ENCODE measurements around the gene EXTL2.

The EXTL2 gene

DNA sequence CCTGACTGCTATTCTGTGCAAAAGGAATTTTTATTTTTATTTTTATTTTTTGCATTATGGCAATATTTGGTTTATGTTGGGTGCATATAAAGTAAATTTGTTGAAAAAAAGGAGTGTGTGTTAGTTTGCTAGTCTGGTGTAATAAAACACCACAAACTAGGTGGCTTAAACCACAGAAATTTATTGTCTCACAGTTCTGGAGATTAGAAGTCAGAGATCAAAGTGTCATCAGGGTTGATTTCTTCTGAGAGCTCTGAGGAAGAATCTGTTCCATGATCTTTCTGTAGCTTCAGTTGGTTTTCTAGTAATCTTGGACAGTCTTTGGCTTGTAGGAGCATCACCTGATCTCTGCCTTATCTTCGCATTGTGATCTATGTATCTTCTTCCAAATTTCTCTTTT is 7.7 kb upstream of the EXTL2 start:
- TF ChIP-seq, protein P1, sequence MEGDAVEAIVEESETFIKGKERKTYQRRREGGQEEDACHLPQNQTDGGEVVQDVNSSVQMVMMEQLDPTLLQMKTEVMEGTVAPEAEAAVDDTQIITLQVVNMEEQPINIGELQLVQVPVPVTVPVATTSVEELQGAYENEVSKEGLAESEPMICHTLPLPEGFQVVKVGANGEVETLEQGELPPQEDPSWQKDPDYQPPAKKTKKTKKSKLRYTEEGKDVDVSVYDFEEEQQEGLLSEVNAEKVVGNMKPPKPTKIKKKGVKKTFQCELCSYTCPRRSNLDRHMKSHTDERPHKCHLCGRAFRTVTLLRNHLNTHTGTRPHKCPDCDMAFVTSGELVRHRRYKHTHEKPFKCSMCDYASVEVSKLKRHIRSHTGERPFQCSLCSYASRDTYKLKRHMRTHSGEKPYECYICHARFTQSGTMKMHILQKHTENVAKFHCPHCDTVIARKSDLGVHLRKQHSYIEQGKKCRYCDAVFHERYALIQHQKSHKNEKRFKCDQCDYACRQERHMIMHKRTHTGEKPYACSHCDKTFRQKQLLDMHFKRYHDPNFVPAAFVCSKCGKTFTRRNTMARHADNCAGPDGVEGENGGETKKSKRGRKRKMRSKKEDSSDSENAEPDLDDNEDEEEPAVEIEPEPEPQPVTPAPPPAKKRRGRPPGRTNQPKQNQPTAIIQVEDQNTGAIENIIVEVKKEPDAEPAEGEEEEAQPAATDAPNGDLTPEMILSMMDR (conservative IDR thresholded peaks at IDR 0.05; ENCODE audit: low read depth, low read length): no peak
- Histone ChIP-seq H3K79me2 (ENCODE audit: insufficient read depth, low read depth) (peaks cover 11% of the 10 kb centered on the region; the same call in 1 of the 2 replicates), H3K27ac (no peak overlapping the region), H3K4me2 (no peak overlapping the region), H3K27me3 (ENCODE audit: insufficient read depth, low read depth) (no peaks in the 10 kb centered on the region), H3K36me3 (ENCODE audit: insufficient read depth) (no peaks in the 10 kb centered on the region), H3K4me1 (ENCODE audit: low read depth, poor library complexity, severe bottlenecking) (peaks cover 12% of the 10 kb centered on the region), H4K20me1 (ENCODE audit: insufficient read depth) (no peaks in the 10 kb centered on the region), H2AFZ (ENCODE audit: low read depth) (no peak overlapping the region), H3K9ac (no peak overlapping the region), H3K4me3 (IDR thresholded peaks at IDR 0.05; ENCODE audit: insufficient read depth, low read depth, low read length) (no peak overlapping the region)

DNA sequence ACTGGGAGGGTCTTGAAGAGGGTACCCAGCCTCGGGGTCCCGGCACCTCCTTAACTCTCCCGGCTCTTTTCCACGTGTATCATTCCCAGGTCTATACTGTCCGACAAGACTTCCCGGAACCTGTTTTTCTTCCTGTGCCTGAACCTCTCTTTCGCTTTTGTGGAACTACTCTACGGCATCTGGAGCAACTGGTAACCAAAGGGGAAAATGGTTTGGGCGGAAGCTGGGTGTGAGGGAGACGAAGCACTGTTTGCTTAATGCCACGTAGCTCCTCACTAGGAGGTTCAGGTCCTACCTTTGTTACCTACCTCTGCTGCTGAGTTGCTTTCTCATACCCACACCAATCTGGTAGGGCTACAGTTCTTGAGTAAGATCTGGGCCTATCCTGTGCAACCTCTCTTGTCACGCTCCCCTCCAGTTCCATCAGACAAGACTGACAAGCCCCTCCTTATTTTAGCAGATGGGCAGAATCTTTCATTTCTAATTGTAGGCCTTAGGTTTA is 1.9 kb upstream of the EXTL2 start:
- TF ChIP-seq, protein P1 (conservative IDR thresholded peaks at IDR 0.05; ENCODE audit: low read depth, low read length): no peak
- Histone ChIP-seq H3K79me2 (ENCODE audit: insufficient read depth, low read depth) (peaks cover 19% of the 10 kb centered on the region; the same call in 1 of the 2 replicates), H3K27ac (peak overlapping the region; percentile 81), H3K27me3 (ENCODE audit: insufficient read depth, low read depth) (no peaks in the 10 kb centered on the region), H3K9ac (peak overlapping the region; percentile 84), H4K20me1 (ENCODE audit: insufficient read depth) (no peaks in the 10 kb centered on the region), H3K4me3 (IDR thresholded peaks at IDR 0.05; ENCODE audit: insufficient read depth, low read depth, low read length) (peak overlapping the region; percentile 44), H3K4me1 (ENCODE audit: low read depth, poor library complexity, severe bottlenecking) (peaks cover 31% of the 10 kb centered on the region), H2AFZ (ENCODE audit: low read depth) (peak overlapping the region; percentile 98), H3K4me2 (peak overlapping the region; percentile 59), H3K36me3 (ENCODE audit: insufficient read depth) (no peaks in the 10 kb centered on the region)

DNA sequence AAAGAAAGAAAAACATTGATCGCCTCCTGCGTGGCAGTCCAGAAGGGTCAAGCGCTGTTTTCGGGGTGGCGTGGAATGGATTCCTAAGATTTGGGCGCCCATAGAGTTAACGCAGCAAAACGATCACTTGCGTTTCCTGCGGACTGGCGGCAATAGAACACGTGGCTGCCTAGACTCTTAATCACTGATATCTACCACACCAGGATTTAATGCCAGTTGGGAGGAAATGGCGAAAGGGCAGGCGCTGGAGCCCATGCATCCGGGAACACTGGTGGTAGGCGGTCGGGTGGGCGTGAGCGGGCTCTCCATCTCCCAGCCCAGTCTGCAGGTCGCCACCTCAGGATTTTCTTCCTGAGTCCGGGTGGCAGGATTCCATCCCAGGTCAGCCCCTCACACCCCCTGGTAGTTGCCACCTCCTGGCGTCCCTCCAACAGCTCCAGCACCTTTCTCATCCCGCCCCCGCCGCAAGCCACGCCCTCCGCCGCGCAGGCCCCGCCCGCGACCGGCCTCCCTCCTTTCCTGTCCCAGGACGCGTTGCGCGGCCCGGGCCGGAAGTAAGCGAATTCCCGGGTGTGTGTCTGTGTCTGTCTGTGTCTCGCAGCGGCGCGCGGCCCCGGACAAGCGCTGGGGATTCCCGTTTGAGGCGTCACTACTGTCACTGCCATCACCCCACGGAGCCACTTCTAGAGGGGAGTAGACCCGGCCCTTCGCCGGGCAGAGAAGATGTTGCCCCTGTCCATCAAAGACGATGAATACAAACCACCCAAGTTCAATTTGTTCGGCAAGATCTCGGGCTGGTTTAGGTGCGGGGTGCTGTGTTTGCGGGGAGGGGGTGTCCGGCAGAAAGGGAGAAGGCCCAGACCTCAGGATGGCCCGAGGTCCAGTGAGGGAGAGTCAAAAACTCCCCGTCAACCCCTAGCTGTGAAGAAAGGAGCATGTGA is 1.2 kb upstream of the EXTL2 start, which contains the start of gene SLC30A7:
TSS of gene SLC30A7 (plus strand) at position 551 of the 941 bp plus-strand sequence. CDS start at position 724, 173 bp downstream.
- Histone ChIP-seq H3K9ac (peak within 1 kb of the TSS; percentile 84), H3K27ac (peak within 1 kb of the TSS; percentile 85), H3K4me3 (IDR thresholded peaks at IDR 0.05; ENCODE audit: insufficient read depth, low read depth, low read length) (peak within 1 kb of the TSS; percentile 44), H4K20me1 (ENCODE audit: insufficient read depth) (no peaks in the 10 kb centered on the region), H3K4me1 (ENCODE audit: low read depth, poor library complexity, severe bottlenecking) (peaks cover 31% of the 10 kb centered on the region), H3K79me2 (ENCODE audit: insufficient read depth, low read depth) (peaks cover 19% of the 10 kb centered on the region; the same call in 1 of the 2 replicates), H2AFZ (ENCODE audit: low read depth) (peak within 1 kb of the TSS; percentile 98), H3K27me3 (ENCODE audit: insufficient read depth, low read depth) (no peaks in the 10 kb centered on the region), H3K36me3 (ENCODE audit: insufficient read depth) (no peaks in the 10 kb centered on the region), H3K4me2 (peak within 1 kb of the TSS; percentile 59)
- TF ChIP-seq, protein P1 (conservative IDR thresholded peaks at IDR 0.05; ENCODE audit: low read depth, low read length): no peak

DNA sequence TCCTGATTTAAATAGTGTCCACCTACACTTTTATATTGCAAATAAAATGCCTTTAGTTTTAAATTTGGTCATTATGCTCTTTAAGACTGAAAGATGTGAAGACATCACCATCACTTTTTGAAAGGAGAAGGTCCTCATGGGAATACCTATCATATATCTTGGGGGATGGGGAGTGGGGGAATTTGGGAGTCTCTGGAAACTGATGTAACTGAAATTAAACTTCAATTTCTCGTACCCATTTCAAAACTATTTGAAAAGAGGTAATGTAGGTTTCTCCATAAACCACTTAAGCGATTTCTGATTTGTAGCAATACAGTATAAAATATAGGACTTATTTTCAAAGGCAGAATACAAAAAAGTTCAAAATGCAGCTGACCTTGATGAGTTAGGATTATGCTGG is 924 bp downstream of the EXTL2 start:
- no peak overlapping the region for H3K27ac ChIP-seq
- H3K4me1 ChIP-seq (ENCODE audit: low read depth, poor library complexity, severe bottlenecking): peaks cover 31% of the 10 kb centered on the region
- no peaks in the 10 kb centered on the region for H4K20me1 ChIP-seq (ENCODE audit: insufficient read depth)
- H3K36me3 ChIP-seq (ENCODE audit: insufficient read depth): no peaks in the 10 kb centered on the region
- H3K9ac ChIP-seq: no peak overlapping the region
- peaks cover 19% of the 10 kb centered on the region; the same call in 1 of the 2 replicates for H3K79me2 ChIP-seq (ENCODE audit: insufficient read depth, low read depth)
- H3K4me2 ChIP-seq: peak overlapping the region; percentile 41; the same call in 1 of the 2 replicates
- H2AFZ ChIP-seq (ENCODE audit: low read depth): no peak overlapping the region; the same call in 1 of the 2 replicates
- no peaks in the 10 kb centered on the region for H3K27me3 ChIP-seq (ENCODE audit: insufficient read depth, low read depth)
- H3K4me3 ChIP-seq (IDR thresholded peaks at IDR 0.05; ENCODE audit: insufficient read depth, low read depth, low read length): no peak overlapping the region
- TF ChIP-seq, protein P1 (conservative IDR thresholded peaks at IDR 0.05; ENCODE audit: low read depth, low read length): no peak
